GM12892 (cell line): ENCODE results near the gene APPBP2.

Source experiments
- POLR2A ChIP-seq: IDR thresholded peaks from 2 replicates; pipeline ENCODE4 v1.6.1; 2011; ENCODE audit warnings: low read depth, low read length, control low read depth
- TAF1 ChIP-seq: IDR thresholded peaks from 2 replicates; pipeline ENCODE4 v1.6.1; 2011; ENCODE audit warnings: low read depth, mild to moderate bottlenecking, control low read depth, low read length, borderline replicate concordance

- no peak for TF ChIP-seq POLR2A
- no peak for TF ChIP-seq TAF1
Observed at GRCh38 chr17:60401819-60402218, 124.2 kb downstream of the APPBP2 start.
